ENCODE measurements around the gene ELN. TPM values are rescaled to one million over a fixed set of nuclear protein-coding genes. Genes with fewer than 3 reads are reported as not detected.

ELN gene
- total RNA-seq, 2 donors from 2014 or later = 6.9 to 12.6 TPM

GRCh38 chr7:74059681-74060588 is 32.0 kb downstream of the ELN start:
- Histone ChIP-seq H3K27ac (peak overlapping the region; percentile 74), H3K36me3 (no peaks in the 10 kb centered on the region), H3K4me1 (peaks cover 14% of the 10 kb centered on the region), H3K9me3 (no peaks in the 10 kb centered on the region), H3K4me3 (no peak overlapping the region), H3K9ac (ENCODE audit: low read depth in 2 of 2, low read length in 2 of 2) (peak overlapping the region; percentile 51 to 59), H3K27me3 (no peaks in the 10 kb centered on the region)
- intact Hi-C loops (cut with DNase I) = no loop called here
- TF ChIP-seq CTCF (IDR thresholded peaks at IDR 0.05) = no peak
- peak; percentile 94 for DNase-seq

- Histone ChIP-seq H3K9me3 (no peaks in the 10 kb centered on the region), H3K4me1 (peaks cover 14% of the 10 kb centered on the region), H3K4me3 (peak overlapping the region; percentile 8), H3K27ac (peak overlapping the region; percentile 74), H3K9ac (ENCODE audit: low read depth in 2 of 2, low read length in 2 of 2) (peak overlapping the region; percentile 55 to 76), H3K27me3 (no peaks in the 10 kb centered on the region), H3K36me3 (no peaks in the 10 kb centered on the region)
- intact Hi-C loops (cut with DNase I) = no loop called here
- no peak for TF ChIP-seq CTCF (IDR thresholded peaks at IDR 0.05)
- DNase-seq = peak; percentile 90
Observed at GRCh38 chr7:74061840-74062539, 34.0 kb downstream of the ELN start.

- H3K9me3 ChIP-seq = no peaks in the 10 kb centered on the region
- H3K4me3 ChIP-seq = no peak overlapping the region
- no peaks in the 10 kb centered on the region for H3K27me3 ChIP-seq
- no peaks in the 10 kb centered on the region for H3K36me3 ChIP-seq
- H3K9ac ChIP-seq (ENCODE audit: low read depth in 2 of 2, low read length in 2 of 2) = no peak overlapping the region
- intact Hi-C loops (cut with DNase I) = no loop called here
- H3K27ac ChIP-seq = no peak overlapping the region
- H3K4me1 ChIP-seq = peaks cover 14% of the 10 kb centered on the region
- TF ChIP-seq CTCF (IDR thresholded peaks at IDR 0.05) = no peak
- DNase-seq = no peak
Observed at GRCh38 chr7:74063223-74063641, 35.3 kb downstream of the ELN start.

- intact Hi-C loops (cut with DNase I) = no loop called here
Observed at GRCh38 chr7:74063646-74064045, 35.7 kb downstream of the ELN start.

More at GRCh38 chr7:74063646-74064045, 35.7 kb downstream of the ELN start:
- no peak for DNase-seq
- Histone ChIP-seq H3K4me3 (no peak overlapping the region), H3K9me3 (no peaks in the 10 kb centered on the region), H3K27ac (no peak overlapping the region), H3K36me3 (no peaks in the 10 kb centered on the region), H3K9ac (ENCODE audit: low read depth in 2 of 2, low read length in 2 of 2) (no peak overlapping the region), H3K27me3 (no peaks in the 10 kb centered on the region), H3K4me1 (peaks cover 14% of the 10 kb centered on the region)
- TF ChIP-seq CTCF (IDR thresholded peaks at IDR 0.05) = no peak

All from colonic mucosa (tissue), 4 donors.